Heart left ventricle (tissue), 13 donors: ENCODE measurements around the gene AQP3.

ENCODE experiments used
- CTCF ChIP-seq, 12 donors: fragments of 200-600 bp; sonication (generic) in 4 of 12; IDR thresholded peaks; one replicate each; pipeline versions ENCODE4 v1.5.0 to v1.8.0; 2018 to 2022; ENCODE audit warnings: antibody characterized with exemption in 12 of 12, mild to moderate bottlenecking in 5 of 12
- POLR2A ChIP-seq, 2 donors: fragments of 450-650 bp; IDR thresholded peaks; one replicate each; pipeline ENCODE4 v1.6.1; 2017; ENCODE audit warnings: antibody characterized with exemption in 2 of 2, mild to moderate bottlenecking in 2 of 2, moderate library complexity in 2 of 2
- donor health status: ischemic (EF 13 %, LVEDD 7.1; RV severe dilation, severe dysfunction).
- donor health status: DM: no; HTN: yes; CAD: no.
- donor health status: DM: no; HTN: no; CAD: no.
- donor health status: ischemic (EF 25% LVEDD 6.9; RV normal size, moderate dysfunction).
- donor health status: ischemic (EF 25% LVEDD 5.7; RV mildly dilated, moderate dysfunction).
- donor health status: ischemic (EF 35%, LVEDD 5.7; RV mildly dilated, moderate dysfunction).
- donor health status: nonischemic (EF 11% LVEDD 7.7; RV severe dilation, severe dysfunction).
- donor health status: DM: yes; HTN: yes; CAD: no.
- donor health status: PGD.
- donor health status: ischemic (EF 29% LVEDD 5.4; RV normal size, mild dysfunction).
- donor health status: nonischemic (EF 23%, LVEDD 6.1; RV moderate dilation, normal function).

- no peak for TF ChIP-seq CTCF (IDR thresholded peaks at IDR 0.05)
- no peak for TF ChIP-seq POLR2A (IDR thresholded peaks at IDR 0.05)
These were observed 1.0 kb downstream of the AQP3 start for GRCh38 chr9:33446240-33446945.
